ENCODE measurements around the gene KRT86. TPM values are rescaled to one million over a fixed set of nuclear protein-coding genes. Genes with fewer than 3 reads are reported as not detected.

Gene KRT86
- total RNA-seq, 1 donor = under 0.01 TPM

GRCh38 chr12:52263761-52264434 is 10.5 kb upstream of the KRT86 start:
- no peak for DNase-seq (ENCODE audit: low read depth)
- no peak for TF ChIP-seq CTCF (IDR thresholded peaks at IDR 0.05; ENCODE audit: insufficient read depth, low read depth, low read length)
- no peak overlapping the region for H3K4me3 ChIP-seq (ENCODE audit: low read depth, low read length)

- H3K4me3 ChIP-seq (ENCODE audit: low read depth, low read length) = no peak overlapping the region
- no peak for TF ChIP-seq CTCF (IDR thresholded peaks at IDR 0.05; ENCODE audit: insufficient read depth, low read depth, low read length)
- DNase-seq (ENCODE audit: low read depth) = no peak
Observed at GRCh38 chr12:52264435-52264825, 10.0 kb upstream of the KRT86 start.

GRCh38 chr12:52266514-52266913 is 7.9 kb upstream of the KRT86 start:
- no peak for DNase-seq (ENCODE audit: low read depth)
- no peak for TF ChIP-seq CTCF (IDR thresholded peaks at IDR 0.05; ENCODE audit: insufficient read depth, low read depth, low read length)

GRCh38 chr12:52267266-52267665 is 7.2 kb upstream of the KRT86 start:
- no peak for DNase-seq (ENCODE audit: low read depth)

More at GRCh38 chr12:52266514-52266913, 7.9 kb upstream of the KRT86 start:
- no peak overlapping the region for H3K4me3 ChIP-seq (ENCODE audit: low read depth, low read length)

GRCh38 chr12:52267699-52268098 is 6.7 kb upstream of the KRT86 start:
- no peak overlapping the region for H3K4me3 ChIP-seq (ENCODE audit: low read depth, low read length)
- TF ChIP-seq CTCF (IDR thresholded peaks at IDR 0.05; ENCODE audit: insufficient read depth, low read depth, low read length) = no peak
- no peak for DNase-seq (ENCODE audit: low read depth)

More at GRCh38 chr12:52267266-52267665, 7.2 kb upstream of the KRT86 start:
- no peak overlapping the region for H3K4me3 ChIP-seq (ENCODE audit: low read depth, low read length)
- TF ChIP-seq CTCF (IDR thresholded peaks at IDR 0.05; ENCODE audit: insufficient read depth, low read depth, low read length) = no peak

- DNase-seq (ENCODE audit: low read depth) = no peak
Observed at GRCh38 chr12:52268212-52268611, 6.2 kb upstream of the KRT86 start.

More at GRCh38 chr12:52268212-52268611, 6.2 kb upstream of the KRT86 start:
- TF ChIP-seq CTCF (IDR thresholded peaks at IDR 0.05; ENCODE audit: insufficient read depth, low read depth, low read length) = no peak
- H3K4me3 ChIP-seq (ENCODE audit: low read depth, low read length) = no peak overlapping the region
